Measurements from ENCODE around the gene NUAK1. TPM values are rescaled to one million over a fixed set of nuclear protein-coding genes. Genes with fewer than 3 reads are reported as not detected.

Gene NUAK1
- total and polyA plus RNA-seq, 2 donors from 2014 or later: 2.9 to 28.8 TPM

DNA sequence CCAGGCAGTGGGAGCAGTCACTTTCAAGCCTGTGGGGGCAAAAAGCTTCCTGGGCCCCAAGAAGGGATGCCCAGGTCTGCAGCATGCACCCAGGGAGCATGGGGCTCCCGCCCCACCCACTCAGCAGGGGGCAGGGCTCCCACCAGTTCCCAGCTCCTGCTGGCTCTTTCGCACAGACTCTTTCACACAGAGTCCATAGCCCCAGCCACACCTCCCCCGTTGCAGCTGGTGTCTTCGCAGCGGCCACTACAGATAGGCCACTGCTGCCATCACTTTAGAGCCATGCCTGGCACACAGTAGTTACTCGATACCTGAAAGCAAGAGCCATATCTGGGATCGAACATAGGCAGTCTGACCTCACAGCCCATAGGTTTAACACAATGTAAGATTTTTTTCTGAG is 98.2 kb downstream of the NUAK1 start:
- H3K9me3 ChIP-seq (ENCODE audit: control insufficient read depth in 2 of 3, insufficient read depth in 1 of 3, low read length in 3 of 3): no peaks in the 10 kb centered on the region
- no peak overlapping the region for H3K27ac ChIP-seq (ENCODE audit: low read depth in 2 of 2, low read length in 2 of 2)
- no peak for FAIRE-seq
- TF ChIP-seq, protein P1, sequence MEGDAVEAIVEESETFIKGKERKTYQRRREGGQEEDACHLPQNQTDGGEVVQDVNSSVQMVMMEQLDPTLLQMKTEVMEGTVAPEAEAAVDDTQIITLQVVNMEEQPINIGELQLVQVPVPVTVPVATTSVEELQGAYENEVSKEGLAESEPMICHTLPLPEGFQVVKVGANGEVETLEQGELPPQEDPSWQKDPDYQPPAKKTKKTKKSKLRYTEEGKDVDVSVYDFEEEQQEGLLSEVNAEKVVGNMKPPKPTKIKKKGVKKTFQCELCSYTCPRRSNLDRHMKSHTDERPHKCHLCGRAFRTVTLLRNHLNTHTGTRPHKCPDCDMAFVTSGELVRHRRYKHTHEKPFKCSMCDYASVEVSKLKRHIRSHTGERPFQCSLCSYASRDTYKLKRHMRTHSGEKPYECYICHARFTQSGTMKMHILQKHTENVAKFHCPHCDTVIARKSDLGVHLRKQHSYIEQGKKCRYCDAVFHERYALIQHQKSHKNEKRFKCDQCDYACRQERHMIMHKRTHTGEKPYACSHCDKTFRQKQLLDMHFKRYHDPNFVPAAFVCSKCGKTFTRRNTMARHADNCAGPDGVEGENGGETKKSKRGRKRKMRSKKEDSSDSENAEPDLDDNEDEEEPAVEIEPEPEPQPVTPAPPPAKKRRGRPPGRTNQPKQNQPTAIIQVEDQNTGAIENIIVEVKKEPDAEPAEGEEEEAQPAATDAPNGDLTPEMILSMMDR (IDR thresholded peaks at IDR 0.05; ENCODE audit: borderline replicate concordance, extremely low read depth, insufficient read depth): no peak
- H3K4me1 ChIP-seq (ENCODE audit: control insufficient read depth in 2 of 3, insufficient read depth in 2 of 3, low read depth in 1 of 3, low read length in 3 of 3): no peaks in the 10 kb centered on the region
- no peak for DNase-seq
- no peak overlapping the region for H3K4me3 ChIP-seq (ENCODE audit: low read length in 3 of 3)
- no peak overlapping the region for H3K9ac ChIP-seq (ENCODE audit: low read length in 3 of 3)
- H3K36me3 ChIP-seq (ENCODE audit: control insufficient read depth in 2 of 3, insufficient read depth in 3 of 3, low read length in 3 of 3): no peaks in the 10 kb centered on the region
- H3K27me3 ChIP-seq (ENCODE audit: control insufficient read depth, insufficient read depth, low read length): no peaks in the 10 kb centered on the region
- intact Hi-C loops (cut with DNase I): no loop called here

DNA sequence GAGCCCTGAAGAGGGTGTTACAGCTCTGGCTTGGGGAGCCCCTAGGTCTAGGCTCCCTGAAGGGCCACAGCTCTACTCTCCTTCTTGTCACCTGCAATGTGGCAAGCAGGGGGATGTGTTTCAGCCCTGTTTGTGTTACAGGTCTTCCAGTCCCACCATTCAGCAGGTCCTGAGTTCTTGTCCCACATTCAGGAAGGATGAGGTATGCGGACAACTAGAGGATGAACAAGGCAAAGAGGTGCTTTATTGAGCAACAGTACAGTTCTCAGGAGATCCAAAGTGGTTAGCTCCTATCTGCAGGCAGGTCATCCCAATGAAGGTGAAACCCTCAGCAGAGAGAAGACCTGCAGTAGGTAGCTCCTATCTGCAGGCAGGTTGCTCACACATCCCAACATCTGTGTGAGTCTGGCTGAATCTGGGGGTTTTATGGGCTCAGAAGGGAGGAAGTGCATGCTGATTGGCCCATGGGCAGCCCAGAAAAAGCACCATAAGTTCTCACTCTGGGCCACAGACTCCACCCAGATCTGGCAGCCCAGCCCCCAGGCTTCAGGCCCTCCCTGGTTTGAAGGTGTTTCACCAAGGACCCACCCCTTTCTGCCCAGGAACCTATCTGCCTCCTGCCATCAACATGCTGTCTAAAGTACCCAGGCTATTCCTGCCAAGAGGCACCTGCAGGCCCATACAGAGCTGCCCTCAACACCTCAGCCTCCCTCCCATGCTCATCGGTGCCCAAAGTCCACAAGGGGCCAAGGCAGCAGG is 98.9 kb downstream of the NUAK1 start:
- Histone ChIP-seq H3K4me1 (ENCODE audit: control insufficient read depth in 2 of 3, insufficient read depth in 2 of 3, low read depth in 1 of 3, low read length in 3 of 3) (no peaks in the 10 kb centered on the region), H3K27ac (ENCODE audit: low read depth in 2 of 2, low read length in 2 of 2) (no peak overlapping the region), H3K4me3 (ENCODE audit: low read length in 3 of 3) (no peak overlapping the region), H3K36me3 (ENCODE audit: control insufficient read depth in 2 of 3, insufficient read depth in 3 of 3, low read length in 3 of 3) (no peaks in the 10 kb centered on the region), H3K9ac (ENCODE audit: low read length in 3 of 3) (no peak overlapping the region), H3K9me3 (ENCODE audit: control insufficient read depth in 2 of 3, insufficient read depth in 1 of 3, low read length in 3 of 3) (no peaks in the 10 kb centered on the region), H3K27me3 (ENCODE audit: control insufficient read depth, insufficient read depth, low read length) (no peaks in the 10 kb centered on the region)
- TF ChIP-seq, protein P1 (IDR thresholded peaks at IDR 0.05; ENCODE audit: borderline replicate concordance, extremely low read depth, insufficient read depth): no peak
- FAIRE-seq (no peak), DNase-seq (no peak)
- intact Hi-C loops (cut with DNase I): no loop called here

DNA sequence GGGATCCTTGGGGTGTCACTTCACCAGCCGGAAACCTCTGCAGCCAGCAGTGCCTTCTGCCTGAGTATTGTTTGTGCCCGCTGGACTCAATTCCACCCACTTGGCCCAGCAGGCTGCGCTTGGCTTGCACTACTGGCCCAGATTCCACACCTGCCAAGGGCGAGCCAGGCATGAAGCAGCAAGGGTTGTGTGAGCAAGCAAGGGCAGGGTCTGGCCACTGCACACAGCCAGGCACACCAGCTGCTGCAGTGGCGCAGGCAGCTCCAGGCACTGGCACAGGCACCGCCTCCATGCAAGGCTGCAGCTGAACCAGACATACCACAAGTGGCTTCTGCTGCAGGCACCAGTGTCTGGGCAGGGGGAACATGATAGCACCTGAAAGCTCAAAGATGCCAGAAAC is 99.5 kb downstream of the NUAK1 start:
- FAIRE-seq: no peak
- intact Hi-C loops (cut with DNase I): no loop called here

More for the DNA sequence above, 99.5 kb downstream of the NUAK1 start:
- Histone ChIP-seq H3K9ac (ENCODE audit: low read length in 3 of 3) (no peak overlapping the region), H3K36me3 (ENCODE audit: control insufficient read depth in 2 of 3, insufficient read depth in 3 of 3, low read length in 3 of 3) (no peaks in the 10 kb centered on the region), H3K27ac (ENCODE audit: low read depth in 2 of 2, low read length in 2 of 2) (no peak overlapping the region), H3K4me1 (ENCODE audit: control insufficient read depth in 2 of 3, insufficient read depth in 2 of 3, low read depth in 1 of 3, low read length in 3 of 3) (no peaks in the 10 kb centered on the region), H3K27me3 (ENCODE audit: control insufficient read depth, insufficient read depth, low read length) (no peaks in the 10 kb centered on the region), H3K4me3 (ENCODE audit: low read length in 3 of 3) (no peak overlapping the region), H3K9me3 (ENCODE audit: control insufficient read depth in 2 of 3, insufficient read depth in 1 of 3, low read length in 3 of 3) (no peaks in the 10 kb centered on the region)
- DNase-seq: no peak
- TF ChIP-seq, protein P1 (IDR thresholded peaks at IDR 0.05; ENCODE audit: borderline replicate concordance, extremely low read depth, insufficient read depth): no peak
